ENCODE data around the gene UPF2.
"Not testable (repeated sequence)": the region's sequence is repeated elsewhere in the genome, so short reads cannot be mapped to it uniquely, and the experiment has no call there.

The UPF2 gene

GRCh38 chr10:11901036-11901301 lies 141.6 kb downstream of the UPF2 start:
- no peak for FAIRE-seq

- no peak for FAIRE-seq
These were observed 143.3 kb downstream of the UPF2 start for GRCh38 chr10:11899067-11899876.

- FAIRE-seq = no peak
These were observed 144.1 kb downstream of the UPF2 start for GRCh38 chr10:11898372-11899066.

- FAIRE-seq = no peak
These were observed 144.6 kb downstream of the UPF2 start for GRCh38 chr10:11898033-11898371.

- no peak for FAIRE-seq
These were observed 145.9 kb downstream of the UPF2 start for GRCh38 chr10:11896549-11897200.

- FAIRE-seq = no peak
These were observed 147.0 kb downstream of the UPF2 start for GRCh38 chr10:11895598-11895997.

- no peak for FAIRE-seq
These were observed 147.5 kb downstream of the UPF2 start for GRCh38 chr10:11895108-11895466.

- no peak for FAIRE-seq
These were observed 148.1 kb downstream of the UPF2 start for GRCh38 chr10:11894381-11895107.

GRCh38 chr10:11893749-11894278 lies 148.8 kb downstream of the UPF2 start:
- FAIRE-seq = no peak

- no peak for FAIRE-seq
These were observed 150.7 kb downstream of the UPF2 start for GRCh38 chr10:11891776-11892486.

- not testable (repeated sequence) for FAIRE-seq
These were observed 153.3 kb downstream of the UPF2 start for GRCh38 chr10:11889263-11889662.

GRCh38 chr10:11887381-11888227 lies 155.0 kb downstream of the UPF2 start:
- FAIRE-seq = no peak

- no peak for FAIRE-seq
These were observed 155.8 kb downstream of the UPF2 start for GRCh38 chr10:11886851-11887250.

GRCh38 chr10:11886138-11886474 lies 156.5 kb downstream of the UPF2 start:
- no peak for FAIRE-seq

- FAIRE-seq = no peak
These were observed 157.0 kb downstream of the UPF2 start for GRCh38 chr10:11885437-11886137.

GRCh38 chr10:11884706-11885423 lies 157.7 kb downstream of the UPF2 start:
- no peak for FAIRE-seq

- no peak for FAIRE-seq
These were observed 159.8 kb downstream of the UPF2 start for GRCh38 chr10:11882646-11883375.

- no peak for FAIRE-seq
These were observed 160.9 kb downstream of the UPF2 start for GRCh38 chr10:11881477-11882417.

Measured in A204.1 (cell line).